Measurements from ENCODE around the gene PLEKHD1.

PLEKHD1 gene

DNA sequence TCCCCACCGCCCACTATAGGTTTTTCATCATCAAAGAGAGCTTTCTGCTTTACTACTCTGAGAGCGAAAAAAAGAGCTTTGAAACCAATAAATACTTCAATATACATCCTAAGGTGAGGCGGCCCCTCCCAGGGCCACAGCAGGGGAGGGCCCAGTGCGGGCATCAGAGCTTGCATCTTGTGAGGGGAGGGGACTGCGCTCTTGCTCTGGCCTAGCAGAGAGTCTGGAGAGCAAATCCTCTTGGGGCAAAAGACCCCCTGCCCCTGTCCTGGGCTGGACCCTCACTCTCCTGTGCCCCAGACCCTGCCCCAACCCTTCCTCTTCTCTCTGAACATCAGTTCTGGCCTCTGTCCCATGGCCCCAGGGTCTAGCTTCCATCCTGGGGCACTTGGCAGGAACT lies 15.6 kb downstream of the PLEKHD1 start:
- TF ChIP-seq, protein P1, sequence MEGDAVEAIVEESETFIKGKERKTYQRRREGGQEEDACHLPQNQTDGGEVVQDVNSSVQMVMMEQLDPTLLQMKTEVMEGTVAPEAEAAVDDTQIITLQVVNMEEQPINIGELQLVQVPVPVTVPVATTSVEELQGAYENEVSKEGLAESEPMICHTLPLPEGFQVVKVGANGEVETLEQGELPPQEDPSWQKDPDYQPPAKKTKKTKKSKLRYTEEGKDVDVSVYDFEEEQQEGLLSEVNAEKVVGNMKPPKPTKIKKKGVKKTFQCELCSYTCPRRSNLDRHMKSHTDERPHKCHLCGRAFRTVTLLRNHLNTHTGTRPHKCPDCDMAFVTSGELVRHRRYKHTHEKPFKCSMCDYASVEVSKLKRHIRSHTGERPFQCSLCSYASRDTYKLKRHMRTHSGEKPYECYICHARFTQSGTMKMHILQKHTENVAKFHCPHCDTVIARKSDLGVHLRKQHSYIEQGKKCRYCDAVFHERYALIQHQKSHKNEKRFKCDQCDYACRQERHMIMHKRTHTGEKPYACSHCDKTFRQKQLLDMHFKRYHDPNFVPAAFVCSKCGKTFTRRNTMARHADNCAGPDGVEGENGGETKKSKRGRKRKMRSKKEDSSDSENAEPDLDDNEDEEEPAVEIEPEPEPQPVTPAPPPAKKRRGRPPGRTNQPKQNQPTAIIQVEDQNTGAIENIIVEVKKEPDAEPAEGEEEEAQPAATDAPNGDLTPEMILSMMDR (conservative IDR thresholded peaks at IDR 0.05; ENCODE audit: low read length): no peak
- no peak overlapping the region for H3K4me3 ChIP-seq (ENCODE audit: low read length)
- DNase-seq (ENCODE audit: low read depth): no peak

DNA sequence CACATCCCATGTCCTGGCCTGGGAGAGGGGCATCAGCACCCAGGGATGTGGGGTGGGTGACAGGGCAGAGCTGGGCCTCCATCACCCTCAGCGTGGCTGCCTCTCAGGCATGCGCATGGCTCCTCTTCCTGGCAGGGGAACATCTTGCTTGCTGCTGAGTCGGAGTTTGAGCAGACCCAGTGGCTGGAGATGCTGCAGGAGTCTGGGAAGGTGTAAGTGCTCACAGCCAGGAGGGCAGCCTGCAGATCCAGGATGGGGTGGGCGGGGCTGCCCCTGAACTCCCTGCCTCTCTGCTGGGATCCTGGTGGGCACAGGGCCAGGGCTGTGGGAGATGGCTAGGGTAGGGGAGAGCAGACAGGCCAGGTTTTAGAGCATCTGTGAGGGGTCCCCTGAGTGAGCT lies 16.2 kb downstream of the PLEKHD1 start:
- DNase-seq (ENCODE audit: low read depth): no peak
- TF ChIP-seq, protein P1 (conservative IDR thresholded peaks at IDR 0.05; ENCODE audit: low read length): no peak
- no peak overlapping the region for H3K4me3 ChIP-seq (ENCODE audit: low read length)

DNA sequence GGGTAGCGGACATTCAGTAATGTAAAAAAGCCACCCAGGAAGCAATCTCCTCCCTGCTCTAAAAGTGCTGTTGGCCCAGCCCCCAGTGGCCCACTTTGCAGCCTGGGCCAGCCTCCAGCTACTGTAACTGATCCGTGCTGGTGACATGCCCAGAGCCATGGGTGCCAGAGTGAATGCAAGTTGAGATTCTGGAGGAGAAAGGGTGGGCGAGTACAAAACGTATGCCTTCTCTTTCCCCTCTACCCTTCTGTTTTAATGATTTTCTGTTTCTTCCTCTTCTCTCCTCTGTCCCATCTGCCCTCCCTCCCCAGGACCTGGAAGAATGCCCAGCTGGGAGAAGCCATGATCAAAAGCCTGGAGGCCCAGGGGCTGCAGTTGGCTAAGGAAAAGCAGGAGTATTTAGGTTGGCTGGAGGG lies 16.9 kb downstream of the PLEKHD1 start:
- no peak overlapping the region for H3K4me3 ChIP-seq (ENCODE audit: low read length)
- TF ChIP-seq, protein P1 (conservative IDR thresholded peaks at IDR 0.05; ENCODE audit: low read length): no peak
- no peak for DNase-seq (ENCODE audit: low read depth)

DNA sequence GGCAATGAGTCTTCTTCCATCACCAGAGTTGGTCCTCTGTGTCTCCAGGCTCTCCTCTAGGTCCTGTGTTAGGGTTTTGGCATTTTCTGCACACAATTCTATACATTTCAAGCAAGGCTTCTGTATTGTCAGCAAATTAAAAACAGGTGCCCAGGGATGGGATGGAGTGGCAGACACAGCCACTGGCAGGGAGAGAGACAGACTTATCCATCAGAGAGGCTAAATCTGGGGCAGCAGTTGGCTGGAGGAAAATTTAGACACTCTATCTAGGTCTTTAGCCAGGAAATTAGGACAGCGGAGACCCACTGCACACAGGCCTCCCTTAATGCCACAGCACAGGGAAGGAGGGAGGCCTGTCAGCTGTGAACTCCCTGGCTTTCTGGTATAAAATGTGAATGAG lies 20.2 kb downstream of the PLEKHD1 start:
- TF ChIP-seq, protein P1 (conservative IDR thresholded peaks at IDR 0.05; ENCODE audit: low read length): no peak
- no peak overlapping the region for H3K4me3 ChIP-seq (ENCODE audit: low read length)
- DNase-seq (ENCODE audit: low read depth): no peak

DNA sequence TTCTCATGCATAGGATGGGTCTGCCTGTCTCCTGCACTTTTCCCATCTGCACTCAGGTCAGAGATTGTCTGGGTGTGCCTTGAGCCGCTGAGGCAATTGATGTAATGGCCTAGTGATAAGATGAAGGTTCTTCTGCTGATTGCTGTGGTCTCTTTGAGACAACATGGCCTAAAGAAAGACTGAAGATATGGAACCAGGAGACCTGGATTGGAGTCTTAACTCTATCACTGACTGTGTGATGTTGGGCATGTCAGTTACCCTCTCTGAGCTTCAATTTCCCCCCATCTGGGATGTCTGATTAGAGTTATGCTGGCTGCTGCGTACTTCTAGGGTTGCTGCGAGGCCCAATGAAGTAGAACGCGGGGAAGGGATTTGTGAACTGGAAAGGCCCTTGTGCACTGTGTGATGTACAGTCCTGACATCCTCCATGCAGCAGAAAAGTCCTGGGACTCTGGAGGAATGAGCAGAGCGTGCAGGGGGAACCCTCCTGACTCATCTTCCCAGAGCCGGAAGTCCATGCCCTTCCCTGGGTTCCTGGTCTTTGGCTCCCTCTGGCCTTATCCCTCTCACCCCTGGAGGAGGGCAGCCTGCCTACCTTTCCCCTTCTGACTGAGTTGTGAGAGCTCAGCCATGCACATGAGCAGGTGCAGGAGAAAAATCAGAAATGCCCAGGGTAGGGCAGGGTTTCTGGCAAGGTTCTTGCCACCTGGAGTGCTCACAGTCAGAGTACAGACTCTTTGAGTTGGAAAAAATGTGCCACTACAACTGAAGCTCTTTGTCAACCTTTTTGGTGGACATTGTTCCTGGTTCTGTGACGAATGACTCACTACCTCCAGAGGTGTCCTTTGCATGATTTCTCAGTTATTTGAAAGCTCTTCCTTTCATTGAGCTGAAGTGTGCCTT lies 21.1 kb downstream of the PLEKHD1 start:
- H3K4me3 ChIP-seq (ENCODE audit: low read length): no peak overlapping the region
- no peak for DNase-seq (ENCODE audit: low read depth)
- TF ChIP-seq, protein P1 (conservative IDR thresholded peaks at IDR 0.05; ENCODE audit: low read length): no peak

DNA sequence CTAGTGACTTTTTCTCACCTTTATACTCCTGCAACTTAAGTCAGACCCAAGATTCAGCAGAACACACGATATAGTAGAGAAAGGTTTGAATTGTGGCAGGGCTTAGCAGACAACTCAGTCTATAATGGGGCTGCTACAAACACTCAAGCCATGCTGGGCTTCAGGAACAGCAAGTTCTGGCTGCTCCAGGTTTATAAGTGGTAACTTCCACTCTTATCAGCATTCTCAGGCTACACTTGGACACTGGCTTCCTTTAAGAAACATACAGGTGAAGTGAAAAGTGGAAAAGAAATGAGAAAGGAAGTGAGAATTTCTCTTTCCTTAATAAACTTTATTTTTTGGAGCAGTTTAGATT lies 21.7 kb downstream of the PLEKHD1 start:
- TF ChIP-seq, protein P1 (conservative IDR thresholded peaks at IDR 0.05; ENCODE audit: low read length): no peak
- H3K4me3 ChIP-seq (ENCODE audit: low read length): no peak overlapping the region
- DNase-seq (ENCODE audit: low read depth): no peak

All from AG10803 (cell line).